B cell (primary cell): ENCODE measurements around the gene ATP8A2. TPM values are rescaled to one million over a fixed set of nuclear protein-coding genes. Genes with fewer than 3 reads are reported as not detected.

ENCODE experiments used
- ATAC-seq: fragments of 200-7000 bp; cut with Tn5 transposase; one replicate; pipeline ENCODE4 v1.10.0; 2021; ENCODE audit warnings: low read depth, mild to moderate bottlenecking, moderate number of reproducible peaks, moderate library complexity
- CTCF ChIA-PET: fragments of 350-600 bp; sonication (Branson Sonifier 250); formaldehyde crosslinking; loops from one replicate; lab custom pipeline; 2021; ENCODE audit warnings: antibody characterized with exemption, inconsistent platforms; lab: Charles Lee
- POLR2A ChIA-PET: fragments of 350-600 bp; sonication (Branson Sonifier 250); formaldehyde crosslinking; loops from one replicate; lab custom pipeline; 2021; ENCODE audit warnings: antibody characterized with exemption; lab: Charles Lee
- DNase-seq: peaks from one replicate; pipeline ENCODE4 v3.0.0; 2013
- H2AFZ ChIP-seq: 2 replicates; pipeline ENCODE4 v1.6.1; 2012; ENCODE audit warnings: mild to moderate bottlenecking, low read depth, low read length; ENCODE audit not compliant: insufficient read depth, poor library complexity, severe bottlenecking
- H3K27ac ChIP-seq, 2 donors: 1 replicate in 1 of 2; 2 replicates in 1 of 2; pipeline ENCODE4 v1.5.1; 2012 to 2013; ENCODE audit warnings: low read length in 2 of 2, mild to moderate bottlenecking in 2 of 2, moderate library complexity in 1 of 2
- H3K27me3 ChIP-seq, 4 experiments: fragments of 200-600 bp in 1 of 4; sonication (generic) in 1 of 4; replicated peaks in 1 of 4; 1 replicate in 2 of 4; 2 replicates in 2 of 4; pipeline versions ENCODE4 v1.6.1 to v1.7.0; 2013 to 2016; ENCODE audit warnings: low read length in 3 of 4, mild to moderate bottlenecking in 2 of 4, mixed read lengths in 1 of 4, moderate library complexity in 1 of 4; ENCODE audit not compliant: insufficient read depth in 4 of 4, control insufficient read depth in 3 of 4; ENCODE audit errors: control extremely low read depth in 1 of 4
- H3K36me3 ChIP-seq, 2 experiments: replicated peaks in 1 of 2; 1 replicate in 1 of 2; 2 replicates in 1 of 2; pipeline versions ENCODE4 v1.6.1 to v1.7.1; 2013; ENCODE audit warnings: low read length in 1 of 2; ENCODE audit not compliant: insufficient read depth in 2 of 2, control insufficient read depth in 1 of 2; ENCODE audit errors: control extremely low read depth in 1 of 2, extremely low read depth in 1 of 2
- H3K4me1 ChIP-seq, 2 donors: fragments of 200-600 bp in 1 of 2; sonication (generic) in 1 of 2; 1 replicate in 1 of 2; 2 replicates in 1 of 2; pipeline versions ENCODE4 v1.5.1 to v1.6.1; 2013 to 2017; ENCODE audit warnings: low read length in 2 of 2; ENCODE audit not compliant: control insufficient read depth in 2 of 2, insufficient read depth in 2 of 2
- H3K4me2 ChIP-seq: replicated peaks from 2 replicates; pipeline ENCODE3; 2012; ENCODE audit warnings: mild to moderate bottlenecking, low read depth, low read length; ENCODE audit not compliant: poor library complexity, severe bottlenecking
- H3K4me3 ChIP-seq, 5 experiments: fragments of 200-600 bp in 1 of 5; sonication (generic) in 1 of 5; 1 replicate in 3 of 5; 2 replicates in 2 of 5; pipeline versions ENCODE4 v1.5.1 to v1.7.0; 2011 to 2016; ENCODE audit warnings: low read length in 4 of 5, mild to moderate bottlenecking in 4 of 5, low read depth in 2 of 5, control low read depth in 1 of 5, moderate library complexity in 1 of 5; ENCODE audit not compliant: insufficient read depth in 1 of 5; ENCODE audit errors: control extremely low read depth in 1 of 5, extremely low read depth in 1 of 5
- H3K79me2 ChIP-seq: fragments of 200-600 bp; sonication (generic); one replicate; pipeline ENCODE4 v1.6.0; 2016; ENCODE audit warnings: low read length; ENCODE audit not compliant: control insufficient read depth, insufficient read depth
- H3K9ac ChIP-seq: fragments of 200-600 bp; sonication (generic); 2 replicates; pipeline ENCODE4 v1.6.1; 2017; ENCODE audit warnings: mild to moderate bottlenecking, low read length, moderate library complexity
- H3K9me3 ChIP-seq, 3 donors: one replicate each; pipeline versions ENCODE4 v1.6.1 to v1.7.1; 2013; ENCODE audit warnings: low read length in 2 of 3; ENCODE audit not compliant: control insufficient read depth in 2 of 3, insufficient read depth in 1 of 3; ENCODE audit errors: control extremely low read depth in 1 of 3
- H4K20me1 ChIP-seq: 2 replicates; pipeline ENCODE4 v1.6.0; 2012; ENCODE audit warnings: mild to moderate bottlenecking, low read length; ENCODE audit not compliant: insufficient read depth, control insufficient read depth, poor library complexity, severe bottlenecking
- H3K27ac Mint-ChIP-seq: one replicate; pipeline ENCODE4 v1.8.0; 2021; ENCODE audit warnings: mixed read lengths
- H3K27me3 Mint-ChIP-seq: one replicate; pipeline ENCODE4 v1.8.0; 2021; ENCODE audit warnings: mixed read lengths
- H3K4me1 Mint-ChIP-seq: one replicate; pipeline ENCODE4 v1.8.0; 2021; ENCODE audit warnings: mixed read lengths
- H3K4me3 Mint-ChIP-seq: one replicate; pipeline ENCODE4 v1.8.0; 2021; ENCODE audit warnings: mixed read lengths
- H3K9me3 Mint-ChIP-seq: one replicate; pipeline ENCODE4 v1.8.0; 2022; ENCODE audit warnings: mixed read lengths; ENCODE audit not compliant: insufficient read depth
- CTCF ChIP-seq: fragments of 200-600 bp; IDR thresholded peaks from one replicate; pipeline ENCODE4 v1.8.0; 2022; ENCODE audit warnings: antibody characterized with exemption, mild to moderate bottlenecking
- EZH2 ChIP-seq: IDR thresholded peaks from 2 replicates; pipeline ENCODE4 v1.6.1; 2012; ENCODE audit warnings: borderline replicate concordance, low read depth, mild to moderate bottlenecking, moderate library complexity, low read length; ENCODE audit not compliant: insufficient read depth, poor library complexity, severe bottlenecking
- WGBS: methylation state at CpG from one replicate; pipeline ENCODE4 v1.1.5; 2013; ENCODE audit warnings: missing lambda C conversion rate; ENCODE audit not compliant: insufficient coverage; 5-methylcytosine and 5-hydroxymethylcytosine counted together
- intact Hi-C: fragments of 100-400 bp; cut with micrococcal nuclease; formaldehyde crosslinking; loops from one replicate; pipeline ENCODE4 v1.10.0; 2022
- polyA plus RNA-seq: library from polyadenylated mRNA; depleted of rRNA; stranded (reverse); fragments of >200 nt; gene quantifications from 2 replicates; pipeline ENCODE4 v1.2.3, GENCODE V29; 2012
- total RNA-seq, 2 donors: library from RNA; stranded (reverse); fragments of 120-200 nt in 1 of 2; gene quantifications; 1 replicate in 1 of 2; 2 replicates in 1 of 2; pipeline versions ENCODE4 v1.2.3 to v1.2.4, GENCODE V29; 2013 to 2022

ATP8A2 gene
- total and polyA plus RNA-seq, 2 donors (not counting 1 experiment from before 2014, with no cell fraction given), result not detected

- Histone ChIP-seq H3K9ac (no peak overlapping the region), H3K4me2 (no peak overlapping the region), H3K27me3 (peaks cover 0 to 9% (median 1%) of the 10 kb centered on the region in 4 experiments), H3K4me3 (no peak overlapping the region), H3K27ac (no peak overlapping the region), H3K79me2 (no peaks in the 10 kb centered on the region), H3K9me3 (peaks cover 0 to 4% (median 0%) of the 10 kb centered on the region in 3 donors), H3K36me3 (no peaks in the 10 kb centered on the region), H3K4me1 (no peaks in the 10 kb centered on the region), H2AFZ (no peak overlapping the region), H4K20me1 (no peaks in the 10 kb centered on the region)
- intact Hi-C loops, result no loop called here
- POLR2A ChIA-PET, result no interaction called here
- no peak for DNase-seq
- CTCF ChIA-PET, result no interaction called here
- H3K9me3 Mint-ChIP-seq, result no peaks in the 10 kb centered on the region
- no peak overlapping the region for H3K27ac Mint-ChIP-seq
- ATAC-seq, result no peak
- TF ChIP-seq EZH2 (no peak), CTCF (no peak)
- no peaks in the 10 kb centered on the region for H3K4me1 Mint-ChIP-seq
- no CpG with 5 or more reads among the region's 1 CpG for WGBS
- H3K4me3 Mint-ChIP-seq, result no peak overlapping the region
- H3K27me3 Mint-ChIP-seq, result peaks cover 12% of the 10 kb centered on the region
These were observed 671.0 kb downstream of the ATP8A2 start for GRCh38 chr13:26042785-26043184.

- no peaks in the 10 kb centered on the region for H3K79me2 ChIP-seq
- Mint-ChIP-seq H3K4me3 (no peak overlapping the region), H3K27me3 (peaks cover 22% of the 10 kb centered on the region), H3K4me1 (peaks cover 3% of the 10 kb centered on the region), H3K27ac (no peak overlapping the region), H3K9me3 (no peaks in the 10 kb centered on the region)
- ChIA-PET POLR2A (no interaction called here), CTCF (no interaction called here)
- H3K9ac ChIP-seq, result no peak overlapping the region
- no peak for DNase-seq
- H3K9me3 ChIP-seq, result peaks cover 0 to 7% (median 0%) of the 10 kb centered on the region in 3 donors
- intact Hi-C loops, result no loop called here
- H4K20me1 ChIP-seq, result no peaks in the 10 kb centered on the region
- no peak for ATAC-seq
- peaks cover 0 to 4% of the 10 kb centered on the region in 2 donors for H3K4me1 ChIP-seq
- no peak overlapping the region for H2AFZ ChIP-seq
- no CpG with 5 or more reads among the region's 2 CpGs for WGBS
- TF ChIP-seq CTCF (no peak), EZH2 (no peak)
- H3K4me3 ChIP-seq, result no peak overlapping the region
- H3K27me3 ChIP-seq, result peaks cover 0 to 24% (median 14%) of the 10 kb centered on the region in 4 experiments
- H3K27ac ChIP-seq, result no peak overlapping the region
- H3K4me2 ChIP-seq, result no peak overlapping the region
- no peaks in the 10 kb centered on the region for H3K36me3 ChIP-seq
These were observed 673.4 kb downstream of the ATP8A2 start for GRCh38 chr13:26045142-26045541.
